A172 (cell line): ENCODE results near the gene TRPM2. TPM values are rescaled to one million over a fixed set of nuclear protein-coding genes. Genes with fewer than 3 reads are reported as not detected.

ENCODE experiments used
- DNase-seq: peaks from one replicate; pipeline ENCODE4 v3.0.0-alpha.2; 2015; ENCODE audit warnings: low spot score
- total RNA-seq: library from RNA; depleted of rRNA; stranded (reverse); fragments of >200 nt; shearing (Covaris generic); gene quantifications from 2 replicates; pipeline ENCODE4 v1.2.3, GENCODE V29; 2014

Gene TRPM2
- total RNA-seq, 1 experiment from 2014 or later: 1.9 TPM

DNA sequence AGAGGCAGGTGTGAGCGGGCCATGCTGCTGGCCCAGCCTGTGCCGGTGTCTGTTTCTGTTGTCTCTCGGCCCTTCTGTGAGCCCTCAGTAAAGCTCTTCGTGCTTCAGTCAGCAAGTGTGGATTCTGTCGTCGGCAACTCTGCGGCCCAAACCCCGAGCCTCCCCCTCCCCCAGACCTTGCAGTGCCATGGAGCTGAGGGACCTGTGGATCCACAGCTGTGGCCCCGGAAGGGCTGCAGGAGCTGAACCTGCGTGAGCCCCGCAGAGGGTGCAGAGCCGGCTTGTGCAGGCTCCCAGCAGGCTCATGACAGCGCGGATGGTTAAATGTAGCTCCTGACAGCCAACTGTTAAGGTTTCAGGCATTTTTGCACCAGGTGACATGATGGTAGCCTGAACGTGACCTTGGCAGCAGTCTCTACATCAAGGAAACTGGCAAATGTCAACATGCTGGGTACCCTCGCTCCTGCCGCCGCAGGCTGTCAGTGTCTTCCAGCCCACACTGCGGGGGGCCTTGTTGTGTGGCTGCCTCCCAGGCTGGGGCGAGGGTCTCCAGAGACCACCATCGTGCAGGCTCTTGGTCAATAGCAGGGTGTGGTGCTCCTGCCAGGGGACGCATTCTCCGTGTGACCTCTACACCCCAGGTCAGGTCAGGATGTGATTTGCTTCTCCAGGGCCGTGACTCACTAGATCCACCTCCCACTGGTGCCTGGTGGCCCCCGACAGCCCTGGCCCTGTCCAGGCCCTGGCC, 108.8 kb downstream of the TRPM2 start:
- no peak for DNase-seq

GRCh38 chr21:44462834-44463200, 109.4 kb downstream of the TRPM2 start:
- DNase-seq: no peak

GRCh38 chr21:44463724-44464123, 110.3 kb downstream of the TRPM2 start:
- no peak for DNase-seq

GRCh38 chr21:44464351-44464750, 110.9 kb downstream of the TRPM2 start:
- no peak for DNase-seq

DNA sequence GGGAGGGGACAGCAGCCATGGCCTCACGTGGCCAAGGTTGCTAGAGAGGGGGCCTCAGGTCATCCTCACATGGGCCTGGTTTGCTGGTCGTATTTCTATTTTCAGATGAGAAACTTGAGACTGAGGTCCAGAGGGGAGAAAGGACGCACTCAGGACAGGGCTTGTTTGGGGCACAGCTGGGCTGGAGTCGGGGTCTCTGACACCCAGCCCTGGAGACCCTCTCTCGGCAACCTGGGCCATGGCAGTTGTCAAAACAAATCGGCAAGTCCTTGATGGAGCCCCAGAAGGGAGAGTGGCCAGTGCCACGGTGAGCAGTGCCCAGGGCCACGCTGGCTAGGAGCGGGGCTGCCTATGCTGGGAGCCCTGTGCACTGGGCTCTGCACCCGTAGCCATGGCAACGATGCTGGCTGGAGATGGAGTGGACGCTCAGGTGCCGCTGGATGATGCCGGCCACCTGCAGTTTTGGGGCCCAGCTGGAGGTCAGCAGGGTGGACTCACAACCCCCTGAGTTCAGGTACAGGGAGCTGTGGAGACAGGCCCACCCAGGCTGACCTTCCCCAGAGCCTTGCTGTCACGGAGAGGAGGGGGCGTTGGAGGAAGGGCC, 113.0 kb downstream of the TRPM2 start:
- no peak for DNase-seq

DNA sequence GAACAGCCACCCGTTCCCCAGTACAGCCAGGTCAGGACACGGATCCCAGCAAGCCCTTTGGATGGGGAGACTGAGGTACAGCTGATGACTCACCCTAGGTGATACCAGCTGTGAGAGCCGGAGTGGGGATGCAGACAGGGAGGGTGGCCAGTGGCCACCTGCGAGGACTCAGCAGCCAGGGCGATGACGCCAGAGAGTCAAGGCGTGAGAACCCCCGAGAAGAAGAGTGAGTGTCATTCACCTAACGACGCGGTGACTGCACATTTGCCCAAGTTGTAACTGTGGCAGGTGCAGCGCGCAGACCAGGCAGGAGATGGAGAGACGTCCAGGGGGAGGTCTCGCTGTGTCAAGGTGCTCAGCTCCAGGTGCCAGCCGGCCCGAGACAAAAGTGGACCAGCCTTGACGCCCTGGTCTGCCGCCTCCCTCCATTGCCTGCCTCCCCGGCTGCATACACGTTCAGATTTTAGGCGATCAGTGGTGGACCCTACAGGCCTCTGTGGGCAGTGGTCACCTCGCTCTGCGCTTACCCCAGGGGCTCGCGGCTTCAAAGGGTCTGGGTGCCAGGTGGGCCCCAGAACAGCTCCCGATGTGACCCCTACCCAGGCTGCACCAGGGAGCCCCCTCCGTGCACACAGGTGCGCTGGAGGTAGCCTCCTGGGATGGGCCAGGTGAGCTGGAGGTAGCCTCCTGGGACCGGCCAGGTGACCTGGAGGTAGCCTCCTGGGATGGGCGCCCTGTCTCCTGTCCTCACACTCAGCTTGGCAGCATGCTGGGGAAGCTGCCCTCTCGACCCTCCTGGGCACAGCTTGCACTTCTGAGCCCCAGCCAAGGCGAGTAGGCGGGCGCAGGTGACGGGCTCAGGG, 113.8 kb downstream of the TRPM2 start:
- no peak for DNase-seq

- DNase-seq: no peak
These were observed 114.4 kb downstream of the TRPM2 start for GRCh38 chr21:44467859-44468195.

GRCh38 chr21:44471341-44471740, 117.9 kb downstream of the TRPM2 start:
- no peak for DNase-seq

GRCh38 chr21:44471996-44472395, 118.6 kb downstream of the TRPM2 start:
- DNase-seq: no peak

DNA sequence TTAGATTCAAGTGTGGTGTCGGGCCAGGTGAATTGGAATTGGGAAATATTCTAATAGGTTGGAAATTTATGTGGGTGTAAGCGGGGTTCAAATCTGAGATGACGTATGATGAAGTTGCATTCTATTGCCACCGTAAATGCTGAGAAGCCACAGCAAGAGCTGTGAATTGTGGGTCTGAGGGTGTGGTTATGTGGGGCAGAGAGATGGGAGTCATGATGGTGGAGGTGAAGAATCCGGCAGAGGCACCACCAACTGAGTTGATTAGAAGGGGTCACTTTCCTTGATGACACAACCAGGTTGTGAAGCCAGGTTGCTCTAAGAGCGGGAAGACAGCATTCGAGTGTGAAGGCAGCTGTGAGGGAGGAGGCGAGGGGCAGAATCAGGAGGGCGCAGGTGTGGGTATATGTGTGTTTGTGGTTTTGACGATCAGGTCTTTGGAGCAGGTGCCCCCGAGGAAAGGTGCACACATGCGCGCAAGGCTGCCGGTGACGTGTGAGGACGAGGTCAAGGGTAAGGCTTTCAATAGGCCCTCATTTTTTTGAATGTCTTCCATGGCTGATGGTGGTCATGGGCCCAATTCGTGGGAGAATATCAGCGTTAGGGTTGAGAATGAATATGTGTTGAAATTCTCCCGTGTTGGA, 120.6 kb downstream of the TRPM2 start:
- DNase-seq: no peak

DNA sequence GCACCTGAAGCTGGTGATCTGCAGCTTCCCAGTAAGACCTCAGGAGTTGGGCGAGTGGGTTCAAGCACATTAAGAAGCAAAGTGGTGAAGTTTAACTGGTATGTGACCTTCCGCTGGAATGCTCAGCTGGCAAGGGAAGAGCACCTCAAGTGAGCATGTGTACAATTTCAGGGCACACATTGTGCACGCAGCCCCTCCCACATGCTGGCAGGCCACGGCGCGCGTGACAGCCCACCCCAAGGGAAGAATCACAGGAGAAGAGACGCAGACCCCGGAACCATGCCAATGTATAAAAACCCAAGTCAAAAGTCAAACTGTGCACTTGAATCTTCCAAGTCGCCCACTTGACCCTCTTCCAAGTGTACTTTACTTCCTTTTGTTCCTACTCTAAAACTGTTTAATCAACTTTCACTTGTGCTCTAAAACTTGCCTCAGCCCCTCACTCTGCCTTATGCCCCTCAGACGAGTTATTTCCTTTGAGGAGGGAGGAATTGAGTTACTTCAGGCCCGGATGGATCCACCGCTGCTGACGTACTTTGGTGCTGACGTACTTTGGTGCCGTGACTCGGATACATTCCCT, 121.9 kb downstream of the TRPM2 start:
- no peak for DNase-seq

- no peak for DNase-seq
These were observed 123.7 kb downstream of the TRPM2 start for GRCh38 chr21:44477131-44477530.

- no peak for DNase-seq
These were observed 124.3 kb downstream of the TRPM2 start for GRCh38 chr21:44477712-44478111.

- no peak for DNase-seq
These were observed 124.8 kb downstream of the TRPM2 start for GRCh38 chr21:44478124-44478800.

DNA sequence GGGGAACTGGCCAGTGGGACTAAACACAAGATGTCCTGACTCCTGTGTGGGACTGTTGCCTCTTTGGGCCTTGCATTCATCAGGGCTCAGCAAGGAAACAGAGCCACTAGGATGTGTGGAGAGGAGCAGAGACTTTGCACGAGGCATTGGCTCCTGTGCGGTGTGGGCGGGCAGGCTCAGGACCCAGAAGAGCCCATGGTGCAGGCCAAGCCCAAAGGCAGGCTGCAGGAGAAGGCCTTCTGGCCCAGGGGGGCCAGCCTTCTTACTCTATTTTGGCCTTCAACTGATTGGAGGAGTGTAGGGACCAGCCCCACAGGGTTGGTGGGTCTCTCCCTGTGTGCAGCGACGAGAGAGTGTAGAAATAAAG, 125.4 kb downstream of the TRPM2 start:
- DNase-seq: no peak

GRCh38 chr21:44479556-44480199, 126.3 kb downstream of the TRPM2 start:
- peak; percentile 20 for DNase-seq

GRCh38 chr21:44480200-44481053, 127.0 kb downstream of the TRPM2 start:
- no peak for DNase-seq

DNA sequence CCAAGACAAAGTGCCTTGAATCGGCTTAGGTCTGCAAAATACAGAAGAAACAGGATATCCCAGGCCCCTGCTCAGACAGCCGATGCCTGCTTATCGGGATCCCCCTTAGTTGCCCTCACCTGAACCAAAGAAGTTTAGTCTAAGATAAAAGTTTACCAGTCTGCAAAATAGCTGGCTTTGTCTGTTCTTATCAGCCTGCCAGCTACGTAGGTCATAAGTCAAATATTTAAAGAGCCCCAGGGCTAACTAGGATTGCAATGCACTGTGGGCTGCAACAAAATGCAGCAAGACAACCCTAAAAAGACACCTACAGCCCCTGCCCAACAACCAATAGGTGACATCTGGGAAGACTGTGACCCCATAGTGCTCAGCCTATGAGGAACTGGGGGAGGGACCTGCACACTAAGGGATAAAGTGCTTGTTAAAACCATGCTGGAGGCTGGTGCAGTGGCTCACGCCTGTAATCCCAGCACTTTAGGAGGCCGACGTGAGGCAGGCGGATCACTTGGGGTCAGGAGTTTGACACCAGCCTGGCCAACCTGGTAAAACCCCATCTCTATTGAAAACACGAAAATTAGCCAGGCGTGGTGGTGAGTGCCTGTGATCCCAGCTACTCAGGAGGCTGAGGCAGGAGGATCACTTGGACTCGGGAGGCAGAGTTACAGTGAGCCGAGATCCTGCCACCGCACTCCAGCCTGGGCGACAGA, 129.3 kb downstream of the TRPM2 start:
- DNase-seq: peak; percentile 32
